H9 (cell line): ENCODE measurements around the gene ACADSB. TPM values are rescaled to one million over a fixed set of nuclear protein-coding genes. Genes with fewer than 3 reads are reported as not detected.

Experiments used
- DNase-seq: peaks from one replicate; pipeline ENCODE4 v3.0.0-alpha.2; 2017
- H2AFZ ChIP-seq: one replicate; pipeline ENCODE4 v1.6.1; 2013; ENCODE audit warnings: mild to moderate bottlenecking, low read length, control low read depth, moderate library complexity
- H2AK5ac ChIP-seq: 2 replicates; pipeline ENCODE4 v1.6.1; 2013; ENCODE audit warnings: low read length, control low read depth, mixed read lengths; ENCODE audit not compliant: insufficient read length
- H2BK120ac ChIP-seq: one replicate; pipeline ENCODE4 v1.6.1; 2013; ENCODE audit warnings: low read depth, mild to moderate bottlenecking, low read length, control low read depth, inconsistent platforms; ENCODE audit not compliant: poor library complexity, severe bottlenecking
- H2BK12ac ChIP-seq: 2 replicates; pipeline ENCODE4 v1.6.1; 2013; ENCODE audit warnings: low read length, control low read depth, mixed read lengths, low read depth; ENCODE audit not compliant: insufficient read length
- H2BK15ac ChIP-seq: 2 replicates; pipeline ENCODE4 v1.6.1; 2013; ENCODE audit warnings: low read depth, low read length, control low read depth
- H2BK20ac ChIP-seq: one replicate; pipeline ENCODE4 v1.6.1; 2013; ENCODE audit warnings: low read depth, mild to moderate bottlenecking, low read length, control low read depth, inconsistent platforms; ENCODE audit not compliant: poor library complexity, severe bottlenecking
- H2BK5ac ChIP-seq: 2 replicates; pipeline ENCODE4 v1.6.1; 2013; ENCODE audit warnings: low read length, control low read depth, mixed read lengths; ENCODE audit not compliant: insufficient read length
- H3K14ac ChIP-seq: 2 replicates; pipeline ENCODE4 v1.6.1; 2013; ENCODE audit warnings: low read length, control low read depth; ENCODE audit not compliant: insufficient read depth
- H3K18ac ChIP-seq: 2 replicates; pipeline ENCODE4 v1.6.1; 2013; ENCODE audit warnings: low read depth, mild to moderate bottlenecking, mixed read lengths, low read length, control low read depth; ENCODE audit not compliant: insufficient read length
- H3K23ac ChIP-seq: 2 replicates; pipeline ENCODE4 v1.6.1; 2013; ENCODE audit warnings: low read length, control low read depth, mixed read lengths, low read depth; ENCODE audit not compliant: insufficient read length
- H3K23me2 ChIP-seq: 2 replicates; pipeline ENCODE4 v1.6.1; 2013; ENCODE audit warnings: low read depth, mild to moderate bottlenecking, mixed read lengths, low read length, control low read depth; ENCODE audit not compliant: insufficient read length, poor library complexity, severe bottlenecking
- H3K27ac ChIP-seq: 2 replicates; pipeline ENCODE4 v1.5.1; 2013; ENCODE audit warnings: low read length, control low read depth, mixed read lengths, low read depth; ENCODE audit not compliant: insufficient read length
- H3K27me3 ChIP-seq: 2 replicates; pipeline ENCODE4 v1.6.1; 2013; ENCODE audit warnings: low read length, control low read depth, inconsistent platforms; ENCODE audit not compliant: insufficient read depth
- H3K4ac ChIP-seq: 2 replicates; pipeline ENCODE4 v1.6.1; 2013; ENCODE audit warnings: low read depth, mild to moderate bottlenecking, control low read depth, inconsistent platforms, low read length, moderate library complexity
- H3K4me1 ChIP-seq: 2 replicates; pipeline ENCODE4 v1.6.1; 2013; ENCODE audit warnings: low read length, control low read depth, inconsistent platforms; ENCODE audit not compliant: insufficient read depth
- H3K4me2 ChIP-seq: 2 replicates; pipeline ENCODE4 v1.6.1; 2013; ENCODE audit warnings: low read length, control low read depth, mixed read lengths; ENCODE audit not compliant: insufficient read length, insufficient read depth
- H3K56ac ChIP-seq: 2 replicates; pipeline ENCODE4 v1.6.1; 2013; ENCODE audit warnings: low read depth, mild to moderate bottlenecking, mixed read lengths, low read length, control low read depth; ENCODE audit not compliant: insufficient read length
- H3K79me1 ChIP-seq: 2 replicates; pipeline ENCODE4 v1.6.1; 2013; ENCODE audit warnings: low read depth, mild to moderate bottlenecking, moderate library complexity, low read length, control low read depth, inconsistent platforms; ENCODE audit not compliant: insufficient read depth, poor library complexity, severe bottlenecking
- H3K79me2 ChIP-seq: 2 replicates; pipeline ENCODE4 v1.6.1; 2013; ENCODE audit warnings: low read length, control low read depth, inconsistent platforms; ENCODE audit not compliant: insufficient read depth
- H3K9ac ChIP-seq: 2 replicates; pipeline ENCODE4 v1.6.1; 2013; ENCODE audit warnings: low read length, control low read depth, mixed read lengths; ENCODE audit not compliant: insufficient read length; ENCODE audit errors: extremely low read depth
- H3K9me3 ChIP-seq: one replicate; pipeline ENCODE4 v1.6.1; 2013; ENCODE audit warnings: low read depth, low read length, inconsistent platforms; ENCODE audit not compliant: control insufficient read depth
- H3T11ph ChIP-seq: one replicate; pipeline ENCODE4 v1.6.1; 2013; ENCODE audit warnings: mild to moderate bottlenecking, low read length, control low read depth, inconsistent platforms
- H4K20me1 ChIP-seq: one replicate; pipeline ENCODE4 v1.6.1; 2013; ENCODE audit not compliant: control insufficient read depth, insufficient read length, insufficient read depth
- H4K5ac ChIP-seq: 2 replicates; pipeline ENCODE4 v1.6.1; 2013; ENCODE audit warnings: low read depth, mild to moderate bottlenecking, mixed read lengths, low read length, control low read depth; ENCODE audit not compliant: insufficient read length
- H4K8ac ChIP-seq: replicated peaks from 2 replicates; pipeline ENCODE4 v1.6.1; 2013; ENCODE audit warnings: low read length, control low read depth, mixed read lengths, low read depth; ENCODE audit not compliant: insufficient read length
- H4K91ac ChIP-seq: 2 replicates; pipeline ENCODE4 v1.6.1; 2013; ENCODE audit warnings: low read depth, mild to moderate bottlenecking, moderate library complexity, mixed read lengths, low read length, control low read depth; ENCODE audit not compliant: insufficient read length
- H3K27ac Mint-ChIP-seq, 3 experiments: 2 replicates in 2 of 3; 3 replicates in 1 of 3; pipeline ENCODE4 v1.8.0; 2020 to 2021; ENCODE audit warnings: mixed read lengths in 3 of 3, mild to moderate bottlenecking in 1 of 3, moderate library complexity in 1 of 3
- H3K27me3 Mint-ChIP-seq: 2 replicates; pipeline ENCODE4 v1.8.0; 2021; ENCODE audit warnings: low read depth, mild to moderate bottlenecking, moderate library complexity, mixed read lengths
- H3K36me3 Mint-ChIP-seq, 3 experiments: 2 replicates in 2 of 3; 3 replicates in 1 of 3; pipeline ENCODE4 v1.8.0; 2020 to 2021; ENCODE audit warnings: low read depth in 3 of 3, mixed read lengths in 3 of 3; ENCODE audit not compliant: insufficient read depth in 1 of 3
- H3K4me1 Mint-ChIP-seq, 2 experiments: 2 replicates each; pipeline ENCODE4 v1.8.0; 2020; ENCODE audit warnings: mixed read lengths in 2 of 2
- H3K4me3 Mint-ChIP-seq, 2 experiments: 2 replicates in 1 of 2; 3 replicates in 1 of 2; pipeline ENCODE4 v1.8.0; 2020 to 2021; ENCODE audit warnings: mild to moderate bottlenecking in 2 of 2, mixed read lengths in 2 of 2, moderate library complexity in 1 of 2
- H3K9me3 Mint-ChIP-seq, 2 experiments: 2 replicates in 1 of 2; 3 replicates in 1 of 2; pipeline ENCODE4 v1.8.0; 2020; ENCODE audit warnings: mild to moderate bottlenecking in 2 of 2, mixed read lengths in 2 of 2, moderate library complexity in 1 of 2
- CTCF ChIP-seq: fragments of 200-600 bp; sonication (generic); conservative IDR thresholded peaks from 3 replicates; pipeline ENCODE4 v1.8.0; 2021; ENCODE audit warnings: antibody characterized with exemption, mild to moderate bottlenecking
- WGBS: extraction: QIAGEN DNeasy Blood & Tissue Kit; methylation state at CpG from one replicate; pipeline ENCODE4 v1.1.7; 2013; ENCODE audit warnings: missing lambda C conversion rate, low lambda C conversion rate, mixed read lengths; ENCODE audit not compliant: insufficient read length; ENCODE audit errors: extremely low coverage; 5-methylcytosine and 5-hydroxymethylcytosine counted together
- total RNA-seq: library from RNA; stranded (reverse); gene quantifications from 2 replicates; pipeline ENCODE4 v1.2.1, GENCODE V29; 2021

Gene ACADSB
- total RNA-seq, 1 experiment from 2014 or later = 35.1 TPM

GRCh38 chr10:123014772-123015171, 6.0 kb downstream of the ACADSB start:
- Histone ChIP-seq H4K5ac (no peak overlapping the region), H3K23me2 (peaks cover under 1% of the 10 kb centered on the region), H2BK20ac (no peak overlapping the region), H4K91ac (no peak overlapping the region), H3K79me1 (no peaks in the 10 kb centered on the region), H3K27me3 (peaks cover 13% of the 10 kb centered on the region; the same call in 1 of the 2 replicates), H3K9ac (no peak overlapping the region), H3K9me3 (no peaks in the 10 kb centered on the region), H3K4ac (no peak overlapping the region), H3K14ac (no peak overlapping the region), H2AFZ (no peak overlapping the region), H3K27ac (no peak overlapping the region), H3K23ac (no peak overlapping the region), H2BK5ac (no peak overlapping the region), H2BK120ac (no peak overlapping the region), H2AK5ac (no peak overlapping the region), H3K4me1 (peaks cover 14% of the 10 kb centered on the region; the same call in 1 of the 2 replicates), H3K4me2 (no peak overlapping the region), H4K20me1 (no peaks in the 10 kb centered on the region), H3K56ac (no peak overlapping the region), H3K79me2 (no peaks in the 10 kb centered on the region), H3K18ac (no peak overlapping the region), H4K8ac (no peak overlapping the region), H3T11ph (no peak overlapping the region), H2BK15ac (no peak overlapping the region), H2BK12ac (no peak overlapping the region)
- WGBS = no CpG with 5 or more reads among the region's 2 CpGs
- Mint-ChIP-seq H3K9me3 (peaks cover 4 to 12% of the 10 kb centered on the region in 2 experiments; a peak in 3 of 5 replicates), H3K4me1 (peaks cover 56% of the 10 kb centered on the region in 2 experiments), H3K4me3 (no peak overlapping the region), H3K27me3 (peaks cover 20% of the 10 kb centered on the region), H3K27ac (no peak overlapping the region), H3K36me3 (peaks cover 20 to 38% (median 26%) of the 10 kb centered on the region in 3 experiments)
- DNase-seq = no peak
- no peak for TF ChIP-seq CTCF
